GM23338 (cell line): Measurements from ENCODE around the gene EFEMP1. TPM values are rescaled to one million over a fixed set of nuclear protein-coding genes. Genes with fewer than 3 reads are reported as not detected.

Experiments used
- ATAC-seq: fragments of 200-7000 bp; cut with Tn5 transposase; 3 replicates; pipeline ENCODE4 v1.9.1; 2020
- DNase-seq: peaks from one replicate; pipeline ENCODE4 v3.0.0-alpha.2; 2015; ENCODE audit warnings: low spot score
- H2AFZ ChIP-seq: fragments of 200-600 bp; sonication (generic); 2 replicates; pipeline ENCODE4 v1.8.0; 2016; ENCODE audit warnings: antibody characterized with exemption, mild to moderate bottlenecking, moderate library complexity
- H3F3A ChIP-seq: fragments of 200-600 bp; sonication (generic); replicated peaks from 2 replicates; pipeline ENCODE4 v1.8.0; 2017; ENCODE audit warnings: antibody characterized with exemption, mixed run types, low read depth
- H3K27ac ChIP-seq: fragments of 200-600 bp; sonication (generic); 2 replicates; pipeline ENCODE4 v1.6.1; 2016; ENCODE audit warnings: low read depth
- H3K27me3 ChIP-seq: fragments of 200-600 bp; sonication (generic); 2 replicates; pipeline ENCODE4 v1.8.0; 2016; ENCODE audit warnings: mild to moderate bottlenecking, mixed run types, moderate library complexity; ENCODE audit not compliant: insufficient read depth
- H3K36me3 ChIP-seq: fragments of 200-600 bp; sonication (generic); 2 replicates; pipeline ENCODE4 v1.8.0; 2016; ENCODE audit warnings: mild to moderate bottlenecking; ENCODE audit not compliant: insufficient read depth
- H3K4me1 ChIP-seq: fragments of 200-600 bp; sonication (generic); 2 replicates; pipeline ENCODE4 v1.8.0; 2016; ENCODE audit warnings: mild to moderate bottlenecking, moderate library complexity; ENCODE audit not compliant: insufficient read depth
- H3K4me2 ChIP-seq: fragments of 200-600 bp; sonication (generic); 2 replicates; pipeline ENCODE4 v1.7.1; 2017; ENCODE audit warnings: mixed run types
- H3K4me3 ChIP-seq: fragments of 200-600 bp; sonication (generic); 2 replicates; pipeline ENCODE4 v1.6.1; 2016; ENCODE audit warnings: mixed run types
- H3K79me2 ChIP-seq: fragments of 200-600 bp; sonication (generic); replicated peaks from 2 replicates; pipeline ENCODE4 v1.8.0; 2017; ENCODE audit warnings: mild to moderate bottlenecking; ENCODE audit not compliant: insufficient read depth
- H3K9me2 ChIP-seq: fragments of 200-600 bp; sonication (generic); 2 replicates; pipeline ENCODE4 v1.8.0; 2017; ENCODE audit not compliant: insufficient read depth
- H4K20me1 ChIP-seq: fragments of 200-600 bp; sonication (generic); replicated peaks from 2 replicates; pipeline ENCODE4 v1.8.0; 2017; ENCODE audit warnings: mild to moderate bottlenecking; ENCODE audit not compliant: insufficient read depth
- H3K27ac Mint-ChIP-seq: 2 replicates; pipeline ENCODE4 v1.8.0; 2020; ENCODE audit warnings: inconsistent platforms, mild to moderate bottlenecking, moderate library complexity, mixed read lengths
- H3K27me3 Mint-ChIP-seq: 3 replicates; pipeline ENCODE4 v1.8.0; 2022; ENCODE audit warnings: low read depth, mild to moderate bottlenecking, moderate library complexity, mixed read lengths, inconsistent platforms; ENCODE audit not compliant: insufficient read depth, poor library complexity
- H3K36me3 Mint-ChIP-seq: 3 replicates; pipeline ENCODE4 v1.8.0; 2021; ENCODE audit warnings: low read depth, mild to moderate bottlenecking, inconsistent platforms, moderate library complexity, mixed read lengths
- H3K4me1 Mint-ChIP-seq: 3 replicates; pipeline ENCODE4 v1.8.0; 2020; ENCODE audit warnings: mild to moderate bottlenecking, inconsistent platforms, mixed read lengths
- H3K4me3 Mint-ChIP-seq: 3 replicates; pipeline ENCODE4 v1.8.0; 2021; ENCODE audit warnings: moderate library complexity, mild to moderate bottlenecking, inconsistent platforms, mixed read lengths
- H3K9me3 Mint-ChIP-seq: 3 replicates; pipeline ENCODE4 v1.8.0; 2020; ENCODE audit warnings: moderate library complexity, mild to moderate bottlenecking, inconsistent platforms, mixed read lengths
- CREB1 ChIP-seq: fragments of 250-450 bp; sonication (Bioruptor Pico); IDR thresholded peaks from 2 replicates; pipeline ENCODE4 v1.5.0; 2020; ENCODE audit warnings: low read depth, mild to moderate bottlenecking, moderate library complexity
- EZH2 ChIP-seq: fragments of 200-600 bp; sonication (generic); IDR thresholded peaks from one replicate; pipeline ENCODE4 v1.8.0; 2017; ENCODE audit warnings: antibody characterized with exemption, mild to moderate bottlenecking, low read depth; ENCODE audit not compliant: unreplicated experiment
- EZH2phosphoT487 ChIP-seq: fragments of 200-600 bp; sonication (generic); IDR thresholded peaks from one replicate; pipeline ENCODE4 v1.8.1; 2018; ENCODE audit warnings: antibody characterized with exemption; ENCODE audit not compliant: unreplicated experiment
- JUNB ChIP-seq: IDR thresholded peaks from one replicate; pipeline ENCODE4 v1.6.1; 2016; ENCODE audit warnings: antibody characterized with exemption; ENCODE audit not compliant: unreplicated experiment
- NANOG ChIP-seq: IDR thresholded peaks from 2 replicates; pipeline ENCODE4 v1.6.1; 2016; ENCODE audit warnings: antibody characterized with exemption, borderline replicate concordance
- POLR2AphosphoS5 ChIP-seq: IDR thresholded peaks from 2 replicates; pipeline ENCODE4 v1.6.1; 2016; ENCODE audit warnings: antibody characterized with exemption, low read depth
- STAT1 ChIP-seq: IDR thresholded peaks from one replicate; pipeline ENCODE4 v1.6.1; 2016; ENCODE audit warnings: antibody characterized with exemption; ENCODE audit not compliant: unreplicated experiment
- ZNF114 ChIP-seq: fragments of 250-450 bp; sonication (Bioruptor Pico); IDR thresholded peaks from 2 replicates; pipeline ENCODE4 v1.5.0; 2020; ENCODE audit warnings: mild to moderate bottlenecking, moderate library complexity
- ZNF331 ChIP-seq: fragments of 250-450 bp; sonication (Bioruptor Pico); IDR thresholded peaks from 2 replicates; pipeline ENCODE4 v1.5.0; 2020; ENCODE audit warnings: low read depth, mild to moderate bottlenecking, moderate library complexity
- polyA plus RNA-seq: library from polyadenylated mRNA; unstranded; fragments of >200 nt; fragmentation: Nextera tagmentation; extraction: Ambion mirVana; gene quantifications from 2 replicates; pipeline ENCODE4 v1.2.1, GENCODE V29; 2016
- total RNA-seq: library from RNA; depleted of rRNA; stranded (reverse); fragments of >200 nt; shearing (Covaris generic); gene quantifications from 2 replicates; pipeline ENCODE4 v1.2.3, GENCODE V29; 2014
- TF ChIP-seq, protein P1 (sequence below): IDR thresholded peaks from 2 replicates; pipeline ENCODE4 v1.6.1; 2016; ENCODE audit warnings: antibody characterized with exemption
- TF ChIP-seq, protein P2 (sequence below), 2 experiments: fragments of 200-600 bp in 1 of 2; sonication (generic) in 1 of 2; conservative IDR thresholded peaks; 2 replicates each; pipeline versions ENCODE4 v1.5.1 to v1.6.1; 2016 to 2017; ENCODE audit warnings: antibody characterized with exemption in 2 of 2, low read depth in 2 of 2, mild to moderate bottlenecking in 2 of 2, moderate library complexity in 1 of 2
- TF ChIP-seq, protein P3 (sequence below): IDR thresholded peaks from one replicate; pipeline ENCODE4 v1.6.1; 2018; ENCODE audit warnings: antibody characterized with exemption; ENCODE audit not compliant: unreplicated experiment

EFEMP1 gene
- total and polyA plus RNA-seq, 2 experiments from 2014 or later: 12.6 to 22.5 TPM

DNA sequence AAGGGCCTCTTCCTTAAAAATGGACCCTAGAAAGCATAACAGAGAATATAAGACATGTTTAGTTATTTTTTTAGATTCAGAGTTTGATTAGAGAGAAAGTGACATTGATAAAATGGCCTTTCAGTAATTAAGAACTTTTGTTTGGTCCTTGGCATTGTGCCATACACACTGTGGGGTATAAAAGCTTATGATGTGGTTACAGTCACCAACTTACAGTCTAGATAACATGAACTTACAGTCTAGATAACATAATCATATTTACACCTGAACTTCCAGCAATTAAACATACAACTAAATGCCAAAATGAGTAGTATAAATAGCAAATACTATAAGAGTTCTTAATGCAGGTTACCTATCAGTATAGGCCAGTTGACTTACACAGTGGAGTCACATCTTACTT, 25.6 kb upstream of the EFEMP1 start (continued):
- TF ChIP-seq STAT1: no peak
- TF ChIP-seq EZH2: no peak
- no peak for TF ChIP-seq POLR2AphosphoS5
- no peak for TF ChIP-seq NANOG

DNA sequence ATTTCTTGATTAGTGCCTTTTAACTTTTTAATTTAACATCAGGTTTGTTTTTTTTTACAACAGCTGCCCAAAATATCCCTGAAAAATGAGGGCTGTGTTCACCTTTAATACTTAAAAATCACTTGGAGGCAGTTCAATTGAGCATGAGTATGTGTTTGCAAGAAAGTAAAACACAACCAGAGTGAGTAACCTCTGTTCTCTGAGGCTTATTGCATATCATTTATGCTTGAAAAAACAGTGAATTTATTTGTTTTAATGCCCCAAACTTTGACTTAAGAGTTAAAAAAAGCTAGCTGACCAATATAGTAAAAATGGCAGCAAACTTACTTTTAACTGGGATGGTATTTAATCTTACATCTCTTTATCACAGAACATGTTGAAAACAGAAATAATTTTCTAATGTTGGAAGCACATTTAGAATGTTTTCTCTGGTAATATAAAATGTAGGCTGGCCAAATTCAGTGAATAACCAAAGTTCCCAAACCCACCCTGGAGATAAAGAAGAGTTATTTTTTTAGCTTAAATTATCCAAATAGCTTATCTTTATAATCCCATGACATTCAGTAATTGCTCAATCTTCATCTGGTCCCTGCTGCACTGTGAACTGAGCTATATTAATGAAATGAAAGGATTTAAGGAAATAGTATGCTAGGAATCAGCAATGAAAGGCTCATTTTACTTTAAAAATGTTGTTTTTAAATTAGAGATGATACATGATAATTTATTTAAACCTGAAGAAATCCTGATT, 24.8 kb upstream of the EFEMP1 start:
- no peaks in the 10 kb centered on the region for H3K9me2 ChIP-seq
- Mint-ChIP-seq H3K4me1 (no peaks in the 10 kb centered on the region), H3K4me3 (no peak overlapping the region), H3K36me3 (no peaks in the 10 kb centered on the region), H3K27me3 (peaks cover 2% of the 10 kb centered on the region), H3K27ac (no peak overlapping the region), H3K9me3 (no peaks in the 10 kb centered on the region)
- TF ChIP-seq STAT1: no peak
- no peak for TF ChIP-seq POLR2AphosphoS5
- no peak for TF ChIP-seq NANOG
- TF ChIP-seq ZNF114 (CRISPR knock-in tag): no peak
- TF ChIP-seq, protein P1, sequence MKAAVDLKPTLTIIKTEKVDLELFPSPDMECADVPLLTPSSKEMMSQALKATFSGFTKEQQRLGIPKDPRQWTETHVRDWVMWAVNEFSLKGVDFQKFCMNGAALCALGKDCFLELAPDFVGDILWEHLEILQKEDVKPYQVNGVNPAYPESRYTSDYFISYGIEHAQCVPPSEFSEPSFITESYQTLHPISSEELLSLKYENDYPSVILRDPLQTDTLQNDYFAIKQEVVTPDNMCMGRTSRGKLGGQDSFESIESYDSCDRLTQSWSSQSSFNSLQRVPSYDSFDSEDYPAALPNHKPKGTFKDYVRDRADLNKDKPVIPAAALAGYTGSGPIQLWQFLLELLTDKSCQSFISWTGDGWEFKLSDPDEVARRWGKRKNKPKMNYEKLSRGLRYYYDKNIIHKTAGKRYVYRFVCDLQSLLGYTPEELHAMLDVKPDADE: no peak
- H2AFZ ChIP-seq: no peak overlapping the region
- no peaks in the 10 kb centered on the region for H3K36me3 ChIP-seq
- no peaks in the 10 kb centered on the region for H4K20me1 ChIP-seq
- no peaks in the 10 kb centered on the region for H3K79me2 ChIP-seq
- no peaks in the 10 kb centered on the region for H3K4me1 ChIP-seq
- ATAC-seq (no peak), DNase-seq (no peak)
- H3K27ac ChIP-seq: no peak overlapping the region
- H3K27me3 ChIP-seq: no peaks in the 10 kb centered on the region
- no peak overlapping the region for H3K4me3 ChIP-seq
- no peak overlapping the region for H3K4me2 ChIP-seq
- no peaks in the 10 kb centered on the region for H3F3A ChIP-seq

DNA sequence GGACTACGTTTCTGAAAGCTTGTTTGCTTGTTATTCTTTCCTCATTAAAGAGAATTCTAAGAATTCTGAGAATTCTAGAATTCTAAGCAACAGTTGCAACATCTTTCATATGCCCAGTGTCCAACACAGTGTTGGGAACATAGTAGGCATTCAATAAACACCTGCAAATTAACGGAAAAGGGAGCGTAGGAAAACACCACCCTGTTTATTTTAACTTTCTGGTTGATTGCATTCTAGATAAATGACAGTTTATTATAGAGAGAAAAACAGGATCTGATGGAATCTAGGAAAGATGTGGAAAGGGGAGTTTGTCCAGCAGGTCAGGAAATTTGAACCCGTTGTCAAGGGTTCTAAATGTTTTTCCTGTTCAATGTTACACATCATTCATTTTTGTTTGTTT, 24.2 kb upstream of the EFEMP1 start:
- Histone ChIP-seq H3K27ac (no peak overlapping the region), H3K9me2 (no peaks in the 10 kb centered on the region), H2AFZ (no peak overlapping the region), H3K4me2 (no peak overlapping the region), H4K20me1 (no peaks in the 10 kb centered on the region), H3F3A (no peaks in the 10 kb centered on the region), H3K4me1 (no peaks in the 10 kb centered on the region), H3K27me3 (no peaks in the 10 kb centered on the region), H3K4me3 (no peak overlapping the region), H3K79me2 (no peaks in the 10 kb centered on the region), H3K36me3 (no peaks in the 10 kb centered on the region)
- H3K4me3 Mint-ChIP-seq: no peak overlapping the region
- no peak overlapping the region for H3K27ac Mint-ChIP-seq
- H3K4me1 Mint-ChIP-seq: no peaks in the 10 kb centered on the region
- no peak for DNase-seq
- no peak for ATAC-seq
- no peaks in the 10 kb centered on the region for H3K9me3 Mint-ChIP-seq
- peaks cover 2% of the 10 kb centered on the region for H3K27me3 Mint-ChIP-seq
- no peaks in the 10 kb centered on the region for H3K36me3 Mint-ChIP-seq
- no peak for TF ChIP-seq ZNF331 (CRISPR knock-in tag)
- TF ChIP-seq EZH2: no peak
- no peak for TF ChIP-seq CREB1 (CRISPR knock-in tag)
- TF ChIP-seq, protein P1: no peak
- TF ChIP-seq ZNF114 (CRISPR knock-in tag): no peak
- TF ChIP-seq JUNB: no peak
- no peak for TF ChIP-seq STAT1
- TF ChIP-seq, protein P2, sequence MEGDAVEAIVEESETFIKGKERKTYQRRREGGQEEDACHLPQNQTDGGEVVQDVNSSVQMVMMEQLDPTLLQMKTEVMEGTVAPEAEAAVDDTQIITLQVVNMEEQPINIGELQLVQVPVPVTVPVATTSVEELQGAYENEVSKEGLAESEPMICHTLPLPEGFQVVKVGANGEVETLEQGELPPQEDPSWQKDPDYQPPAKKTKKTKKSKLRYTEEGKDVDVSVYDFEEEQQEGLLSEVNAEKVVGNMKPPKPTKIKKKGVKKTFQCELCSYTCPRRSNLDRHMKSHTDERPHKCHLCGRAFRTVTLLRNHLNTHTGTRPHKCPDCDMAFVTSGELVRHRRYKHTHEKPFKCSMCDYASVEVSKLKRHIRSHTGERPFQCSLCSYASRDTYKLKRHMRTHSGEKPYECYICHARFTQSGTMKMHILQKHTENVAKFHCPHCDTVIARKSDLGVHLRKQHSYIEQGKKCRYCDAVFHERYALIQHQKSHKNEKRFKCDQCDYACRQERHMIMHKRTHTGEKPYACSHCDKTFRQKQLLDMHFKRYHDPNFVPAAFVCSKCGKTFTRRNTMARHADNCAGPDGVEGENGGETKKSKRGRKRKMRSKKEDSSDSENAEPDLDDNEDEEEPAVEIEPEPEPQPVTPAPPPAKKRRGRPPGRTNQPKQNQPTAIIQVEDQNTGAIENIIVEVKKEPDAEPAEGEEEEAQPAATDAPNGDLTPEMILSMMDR (conservative IDR thresholded peaks at IDR 0.05; ENCODE audit: low read depth in 2 of 2): no peak
- TF ChIP-seq NANOG: no peak
- TF ChIP-seq, protein P3, sequence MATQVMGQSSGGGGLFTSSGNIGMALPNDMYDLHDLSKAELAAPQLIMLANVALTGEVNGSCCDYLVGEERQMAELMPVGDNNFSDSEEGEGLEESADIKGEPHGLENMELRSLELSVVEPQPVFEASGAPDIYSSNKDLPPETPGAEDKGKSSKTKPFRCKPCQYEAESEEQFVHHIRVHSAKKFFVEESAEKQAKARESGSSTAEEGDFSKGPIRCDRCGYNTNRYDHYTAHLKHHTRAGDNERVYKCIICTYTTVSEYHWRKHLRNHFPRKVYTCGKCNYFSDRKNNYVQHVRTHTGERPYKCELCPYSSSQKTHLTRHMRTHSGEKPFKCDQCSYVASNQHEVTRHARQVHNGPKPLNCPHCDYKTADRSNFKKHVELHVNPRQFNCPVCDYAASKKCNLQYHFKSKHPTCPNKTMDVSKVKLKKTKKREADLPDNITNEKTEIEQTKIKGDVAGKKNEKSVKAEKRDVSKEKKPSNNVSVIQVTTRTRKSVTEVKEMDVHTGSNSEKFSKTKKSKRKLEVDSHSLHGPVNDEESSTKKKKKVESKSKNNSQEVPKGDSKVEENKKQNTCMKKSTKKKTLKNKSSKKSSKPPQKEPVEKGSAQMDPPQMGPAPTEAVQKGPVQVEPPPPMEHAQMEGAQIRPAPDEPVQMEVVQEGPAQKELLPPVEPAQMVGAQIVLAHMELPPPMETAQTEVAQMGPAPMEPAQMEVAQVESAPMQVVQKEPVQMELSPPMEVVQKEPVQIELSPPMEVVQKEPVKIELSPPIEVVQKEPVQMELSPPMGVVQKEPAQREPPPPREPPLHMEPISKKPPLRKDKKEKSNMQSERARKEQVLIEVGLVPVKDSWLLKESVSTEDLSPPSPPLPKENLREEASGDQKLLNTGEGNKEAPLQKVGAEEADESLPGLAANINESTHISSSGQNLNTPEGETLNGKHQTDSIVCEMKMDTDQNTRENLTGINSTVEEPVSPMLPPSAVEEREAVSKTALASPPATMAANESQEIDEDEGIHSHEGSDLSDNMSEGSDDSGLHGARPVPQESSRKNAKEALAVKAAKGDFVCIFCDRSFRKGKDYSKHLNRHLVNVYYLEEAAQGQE: no peak
- TF ChIP-seq EZH2phosphoT487: no peak
- no peak for TF ChIP-seq POLR2AphosphoS5
